GM21717 (cell line): ENCODE measurements around the gene ZNF823.
"Not testable (repeated sequence)": the region's sequence is repeated elsewhere in the genome, so short reads cannot be mapped to it uniquely, and the experiment has no call there.

Experiments
- ATAC-seq: cut with Tn5 transposase; IDR thresholded peaks from one replicate; pipeline ENCODE4 v1.9.1; 2021; ENCODE audit warnings: mild to moderate bottlenecking, moderate library complexity; ENCODE audit not compliant: unreplicated experiment

The ZNF823 gene

DNA sequence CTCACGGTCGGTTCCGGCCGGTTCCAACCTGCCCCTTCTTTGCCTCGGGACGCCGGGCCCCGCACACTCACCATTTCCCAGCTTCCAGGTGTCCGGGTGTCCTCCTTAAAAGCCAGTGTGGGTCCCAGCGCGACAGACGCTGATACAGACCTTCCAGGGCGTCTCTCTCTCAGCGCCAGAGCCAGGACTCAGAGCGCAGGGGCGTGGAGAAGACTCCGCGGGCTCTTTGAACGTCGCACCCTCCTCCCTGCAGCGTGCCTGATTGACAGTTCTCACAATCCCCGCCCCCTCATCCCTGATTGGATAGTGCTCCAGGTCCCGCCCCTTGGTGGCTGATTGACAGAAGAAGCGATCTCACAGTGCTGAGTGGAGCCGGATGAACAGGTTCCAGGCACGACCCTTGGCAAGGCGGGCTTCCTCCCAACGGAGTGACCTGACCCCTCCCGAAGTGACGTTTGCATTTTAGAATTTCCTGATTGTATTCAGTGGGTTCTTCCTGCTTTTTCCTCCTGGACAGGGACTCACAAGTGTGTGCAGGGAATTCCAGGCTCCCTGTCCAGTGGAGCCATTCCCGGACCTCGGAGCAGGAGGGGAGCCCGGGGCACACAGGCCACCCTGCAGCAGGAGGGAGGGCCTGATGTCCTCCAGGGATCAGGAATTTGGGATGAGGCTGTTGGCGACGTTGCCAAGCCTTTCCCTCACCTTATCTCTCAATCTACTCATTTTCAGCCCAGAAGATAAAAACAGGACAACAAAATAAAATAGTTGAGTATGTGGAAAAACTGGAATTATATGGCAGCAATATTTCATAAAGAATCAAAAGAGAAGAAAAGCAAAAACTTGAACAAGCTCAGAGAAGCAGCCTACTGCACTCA is at the start of gene ZNF823:
TSS of gene ZNF823 (minus strand) at position 201 of the 875 bp plus-strand sequence. CDS start at position 74, 127 bp downstream.
- peak; percentile 91 for ATAC-seq

DNA sequence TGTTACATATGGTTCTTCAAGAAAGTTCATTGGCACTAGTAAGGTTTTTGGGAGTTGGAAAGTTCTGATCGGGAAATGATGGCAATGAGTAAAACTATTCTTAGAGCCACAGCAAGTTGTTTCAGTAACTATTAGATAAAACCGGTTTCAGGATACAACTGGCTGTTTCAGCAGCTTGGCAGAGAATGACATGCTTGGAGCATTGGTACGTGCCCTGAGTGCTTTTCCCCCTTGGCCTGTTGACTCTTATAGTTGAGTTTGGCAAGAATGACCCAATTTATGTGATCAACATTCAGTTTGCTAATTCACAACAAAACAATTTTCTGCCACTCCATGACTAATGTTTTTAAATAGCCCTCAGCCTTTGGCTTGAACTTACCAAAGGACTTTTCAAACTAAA is 48.8 kb upstream of the ZNF823 start:
- no peak for ATAC-seq

DNA sequence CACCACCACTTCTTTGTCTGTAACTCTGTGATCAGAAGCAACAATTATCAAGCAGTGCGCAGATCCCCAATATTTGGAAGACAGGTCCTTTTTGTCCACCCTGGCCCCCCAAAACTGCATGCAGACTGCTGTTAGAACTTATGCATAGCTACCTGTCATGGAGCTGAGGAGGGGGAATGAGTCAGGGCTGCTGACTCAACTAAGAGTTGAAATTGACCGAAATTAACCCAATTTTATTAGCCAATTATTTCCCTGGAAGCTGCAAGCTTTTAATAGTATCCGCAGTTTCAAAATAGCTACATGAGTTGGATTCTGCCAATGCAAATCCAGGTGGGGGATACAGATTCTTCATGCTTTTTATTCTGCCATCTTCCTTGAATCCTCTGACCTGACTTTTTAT is 45.6 kb upstream of the ZNF823 start:
- ATAC-seq: no peak

DNA sequence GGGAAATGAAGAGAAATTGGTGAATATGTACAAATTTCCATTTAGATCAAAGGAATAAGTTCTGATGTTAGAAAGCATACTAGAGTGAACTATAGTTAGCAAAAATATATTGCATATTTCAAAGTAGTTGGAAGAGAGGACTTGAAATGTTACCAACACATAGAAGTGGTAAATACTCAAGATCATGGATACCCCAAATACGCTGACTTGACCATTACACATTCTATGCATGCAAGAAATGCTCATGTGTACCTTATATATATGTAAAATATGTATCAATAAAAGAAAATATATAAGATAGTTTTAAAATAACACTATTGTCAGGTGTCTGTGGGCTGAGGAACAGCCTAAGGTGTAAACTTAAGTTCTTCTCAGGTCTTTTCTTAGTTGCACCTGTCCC is 45.0 kb upstream of the ZNF823 start:
- no peak for ATAC-seq

DNA sequence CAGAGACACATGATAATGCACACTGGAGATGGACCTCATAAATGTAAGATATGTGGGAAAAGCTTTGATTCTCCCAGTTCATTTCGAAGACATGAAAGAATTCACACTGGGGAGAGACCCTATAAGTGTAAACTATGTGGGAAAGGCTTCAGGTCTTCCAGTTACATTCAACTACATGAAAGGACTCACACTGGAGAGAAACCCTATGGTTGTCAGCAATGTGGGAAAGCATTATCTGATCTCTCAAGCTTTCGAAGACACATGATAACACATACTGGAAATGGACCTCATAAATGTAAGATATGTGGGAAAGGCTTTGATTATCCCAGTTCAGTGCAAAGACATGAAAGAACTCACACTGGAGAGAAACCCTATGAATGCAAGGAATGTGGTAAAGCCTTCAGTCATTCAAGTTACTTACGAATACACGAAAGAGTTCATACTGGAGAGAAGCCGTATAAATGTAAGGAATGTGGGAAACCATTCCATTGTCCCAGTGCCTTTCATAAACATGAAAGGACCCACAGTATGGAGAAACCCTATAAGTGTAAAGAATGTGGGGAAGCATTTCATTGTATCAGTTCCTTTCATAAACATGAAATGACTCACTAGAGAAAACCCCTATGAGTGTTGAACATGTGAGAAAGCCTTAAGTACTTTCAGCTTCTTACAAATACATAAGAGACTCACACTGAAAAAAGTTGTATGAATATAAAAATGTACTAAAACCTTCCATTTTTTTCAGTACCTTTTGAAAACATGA is 42.7 kb upstream of the ZNF823 start:
- no peak for ATAC-seq

DNA sequence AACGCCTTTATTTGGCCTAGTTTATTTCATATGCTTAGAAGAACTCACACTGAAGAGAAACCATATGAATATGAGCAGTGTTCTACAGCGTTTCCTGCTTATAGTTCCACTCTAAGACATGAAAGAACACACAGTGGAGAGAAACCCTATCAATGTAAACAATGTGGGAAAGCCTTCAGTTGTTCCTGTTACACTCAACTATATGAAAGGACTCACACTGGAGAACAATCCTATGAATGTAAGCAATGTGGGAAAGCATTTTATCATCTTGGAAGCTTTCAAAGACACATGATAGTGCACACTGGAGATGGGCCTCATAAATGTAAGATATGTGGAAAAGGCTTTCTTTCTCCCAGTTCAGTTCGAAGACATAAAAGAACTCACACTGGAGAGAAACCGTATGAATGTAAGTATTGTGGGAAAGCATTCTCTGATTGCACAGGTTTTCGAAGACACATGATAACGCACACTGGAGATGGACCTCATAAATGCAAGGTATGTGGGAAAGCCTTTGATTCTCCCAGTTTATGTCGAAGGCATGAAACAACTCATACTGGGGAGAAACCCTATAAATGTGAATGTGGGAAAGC is 41.8 kb upstream of the ZNF823 start:
- no peak for ATAC-seq

DNA sequence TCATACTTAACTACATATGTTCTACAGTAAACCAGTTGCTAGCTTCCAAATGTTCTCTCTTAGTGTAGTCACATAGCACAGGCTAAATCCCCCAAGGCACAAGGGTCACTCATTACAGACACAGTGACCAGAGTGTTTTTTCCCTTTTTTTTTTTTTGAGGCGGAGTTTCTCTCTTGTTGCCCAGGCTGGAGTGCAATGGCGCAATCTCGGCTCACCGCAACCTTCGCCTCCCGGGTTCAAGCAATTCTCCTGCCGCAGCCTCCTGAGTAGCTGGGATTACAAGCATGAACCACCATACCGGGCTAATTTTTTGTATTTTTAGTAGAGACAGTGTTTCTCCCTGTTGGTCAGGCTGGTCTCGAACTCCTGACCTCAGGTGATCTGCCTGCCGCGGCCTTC is 37.9 kb upstream of the ZNF823 start:
- ATAC-seq: not testable (repeated sequence)

DNA sequence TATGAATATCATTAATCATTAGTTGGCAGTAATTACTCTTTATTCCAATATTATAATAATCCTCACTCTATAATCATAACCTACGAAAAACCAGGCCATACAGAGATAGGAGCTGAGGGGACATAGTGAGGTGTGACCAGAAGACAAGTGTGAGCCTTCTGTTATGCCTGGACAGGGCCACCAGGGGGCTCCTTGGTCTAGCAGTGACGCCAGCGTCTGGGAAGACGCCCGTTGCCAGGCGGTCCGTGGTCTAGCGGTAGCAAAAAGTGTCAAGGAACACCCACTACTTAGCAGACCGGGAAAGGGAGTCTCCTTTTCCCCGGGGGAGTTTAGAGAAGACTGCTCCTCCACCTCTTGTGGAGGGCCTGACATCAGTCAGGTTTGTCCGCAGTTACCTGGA is 32.8 kb upstream of the ZNF823 start:
- ATAC-seq: not testable (repeated sequence)

DNA sequence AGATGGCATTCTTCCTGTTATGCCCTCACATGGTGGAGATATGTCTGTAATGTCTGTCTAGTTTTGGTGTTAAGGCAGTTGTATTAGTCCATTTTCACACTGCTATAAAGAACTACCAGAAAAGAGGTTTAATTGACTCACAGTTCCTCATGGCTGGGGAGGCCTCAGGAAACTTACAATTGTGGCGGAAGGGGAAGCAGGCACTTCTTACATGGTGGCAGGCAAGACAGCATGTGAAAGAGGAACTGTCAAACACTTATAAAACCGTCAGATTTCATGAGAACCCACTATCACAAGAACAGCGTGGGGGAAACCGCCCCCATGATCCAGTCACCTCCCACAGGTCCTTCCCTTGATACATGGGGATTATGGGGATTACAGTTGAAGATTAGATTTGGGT is 31.2 kb upstream of the ZNF823 start:
- no peak for ATAC-seq

DNA sequence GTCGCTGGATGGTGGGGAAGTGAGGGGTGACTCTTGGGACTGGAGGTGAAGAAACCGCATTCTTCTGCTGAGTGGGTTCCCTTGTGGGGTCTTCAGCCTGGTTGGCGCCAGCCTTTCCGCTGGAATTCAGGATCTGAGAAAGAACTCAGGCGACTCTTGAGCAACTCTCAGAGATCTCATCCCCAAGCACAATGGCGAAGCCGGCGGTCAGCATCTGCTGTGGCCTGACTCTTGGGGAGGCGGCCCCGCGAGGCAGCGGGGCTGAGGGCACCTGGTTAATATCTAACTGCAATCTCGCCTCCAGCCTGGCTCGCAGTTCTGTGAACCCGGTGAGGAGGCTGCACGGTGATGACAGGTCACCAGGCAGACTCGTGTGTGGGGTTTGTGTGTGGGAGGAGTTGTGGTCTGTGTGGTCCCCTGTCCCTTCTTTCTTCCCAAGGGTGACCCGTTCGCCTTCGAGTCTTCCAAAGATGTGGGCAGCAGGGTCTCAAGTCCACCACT is 28.9 kb upstream of the ZNF823 start:
- peak; percentile 27 for ATAC-seq

DNA sequence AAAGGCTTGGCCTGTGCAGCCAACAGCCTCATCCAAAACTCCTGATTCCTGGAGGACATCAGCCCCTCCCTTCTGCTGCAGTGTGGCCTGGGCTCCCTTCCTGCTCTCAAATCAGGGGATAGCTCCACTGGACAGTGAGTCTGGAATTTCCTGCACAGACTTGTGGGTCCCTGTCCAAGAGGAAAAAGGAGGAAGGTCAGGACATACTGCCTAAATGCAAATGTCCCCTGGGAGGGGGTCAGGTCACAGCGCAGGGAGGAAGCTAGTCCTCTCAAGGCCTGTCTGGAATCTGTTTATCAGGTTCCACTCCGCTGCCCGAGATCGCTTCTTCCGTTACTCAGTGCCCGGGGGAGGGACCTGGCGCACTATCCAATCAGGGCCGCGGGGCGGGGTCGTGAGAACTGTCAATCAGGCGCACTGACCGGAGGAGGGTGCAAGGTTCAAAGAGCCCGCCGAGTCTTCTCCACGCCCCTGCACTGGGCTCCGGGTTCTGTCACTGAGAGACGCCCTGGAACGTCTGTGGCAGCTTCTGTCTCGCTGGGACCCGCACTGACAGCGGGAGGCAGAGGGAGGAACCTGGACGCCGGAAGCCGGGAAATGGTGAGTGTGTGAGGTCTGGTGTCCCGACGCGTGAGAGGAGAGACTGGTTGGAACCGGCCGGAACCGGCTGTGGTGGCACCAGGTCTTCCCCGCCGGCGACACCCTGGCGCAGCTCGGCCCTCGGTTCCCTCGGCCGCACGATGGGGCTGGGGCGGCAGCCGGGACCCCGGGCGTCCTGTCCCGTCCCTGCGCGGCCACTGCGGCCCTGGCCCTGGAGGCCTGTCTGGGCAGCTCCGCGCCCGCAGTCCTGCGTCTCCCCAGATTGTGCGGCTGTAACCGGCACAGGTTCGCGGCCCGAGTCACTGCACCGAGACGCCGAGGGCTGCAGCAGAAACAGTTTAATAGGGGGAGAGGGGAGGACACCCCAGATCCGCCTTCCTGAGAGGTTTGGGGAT is 28.1 kb upstream of the ZNF823 start, which contains the start of gene ZNF441:
TSS of gene ZNF441 (plus strand) at position 404 of the 995 bp plus-strand sequence. CDS start at position 598, 194 bp downstream.
- ATAC-seq: peak; percentile 83

DNA sequence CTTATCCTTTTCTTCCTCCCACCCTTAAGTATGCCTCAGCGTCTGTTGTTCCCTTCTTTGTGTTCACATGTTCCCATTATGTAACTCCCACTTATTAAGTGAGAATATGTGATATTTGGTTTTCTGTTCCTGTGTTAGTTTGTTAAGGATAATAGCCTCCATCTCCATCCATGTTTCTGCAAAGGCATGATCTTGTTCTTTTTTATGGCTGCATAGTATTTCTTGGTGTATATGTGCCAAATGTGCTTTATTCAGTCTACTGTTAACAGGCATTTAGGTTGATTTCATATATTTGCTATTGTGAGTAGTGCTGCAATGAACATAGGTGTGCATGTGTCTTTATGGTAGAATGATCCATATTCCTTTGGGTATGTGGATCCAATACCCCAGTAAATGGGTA is 24.9 kb upstream of the ZNF823 start:
- ATAC-seq: no peak

DNA sequence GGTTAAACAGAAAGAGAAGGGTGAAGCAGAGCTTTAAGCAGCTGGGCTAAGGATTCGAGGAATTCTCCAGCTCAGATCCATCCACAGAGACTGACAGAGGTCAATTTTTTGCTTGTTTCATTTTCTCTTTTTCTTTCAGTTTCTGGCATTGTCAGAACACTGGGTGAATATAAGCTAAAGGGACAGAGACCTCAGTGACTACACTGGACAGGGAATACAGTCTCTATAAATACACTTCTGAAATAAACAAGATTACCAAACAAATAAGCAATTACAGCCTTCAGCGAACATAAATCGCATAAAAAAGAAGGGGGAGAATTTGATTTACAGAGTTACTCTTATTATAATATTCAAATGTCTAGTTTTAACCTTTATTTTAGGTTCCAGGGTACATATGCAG is 24.4 kb upstream of the ZNF823 start:
- ATAC-seq: no peak

DNA sequence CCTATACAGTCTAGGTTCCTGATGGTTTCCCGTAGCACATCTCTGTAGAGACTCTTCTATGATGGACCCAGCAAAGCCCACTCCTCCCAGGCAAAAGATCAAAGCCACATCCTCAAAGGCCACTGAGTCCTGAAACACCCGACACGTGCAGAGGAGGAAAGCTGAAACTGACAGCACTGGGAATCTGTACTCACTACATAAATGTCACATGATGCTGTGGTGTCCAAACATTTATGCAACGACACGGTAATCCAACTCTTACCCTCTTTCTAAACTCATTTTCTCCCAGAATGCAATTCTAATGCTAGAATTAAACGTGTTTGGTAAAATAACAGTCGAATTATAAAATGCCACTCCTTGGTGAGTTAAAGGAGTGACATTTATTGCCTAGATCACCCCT is 21.1 kb upstream of the ZNF823 start:
- no peak for ATAC-seq

DNA sequence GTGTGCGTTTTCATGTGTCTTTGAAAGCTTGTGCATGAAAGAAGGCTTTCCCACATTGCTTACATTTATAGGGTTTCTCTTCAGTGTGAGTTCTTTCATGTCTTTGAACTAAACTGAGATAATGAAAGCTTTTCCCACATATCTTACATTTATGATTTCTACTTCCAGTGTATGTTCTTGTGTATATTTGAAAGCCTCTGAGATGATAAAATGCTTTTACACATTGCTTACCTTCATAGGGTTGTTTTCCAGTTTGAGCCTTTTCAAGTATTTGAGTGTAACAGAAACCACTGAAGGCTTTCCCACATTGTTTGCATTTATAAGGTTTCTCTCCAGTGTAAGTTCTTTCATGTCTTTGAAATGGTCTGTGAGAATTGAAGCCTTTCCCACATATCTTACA is 18.2 kb upstream of the ZNF823 start:
- no peak for ATAC-seq

DNA sequence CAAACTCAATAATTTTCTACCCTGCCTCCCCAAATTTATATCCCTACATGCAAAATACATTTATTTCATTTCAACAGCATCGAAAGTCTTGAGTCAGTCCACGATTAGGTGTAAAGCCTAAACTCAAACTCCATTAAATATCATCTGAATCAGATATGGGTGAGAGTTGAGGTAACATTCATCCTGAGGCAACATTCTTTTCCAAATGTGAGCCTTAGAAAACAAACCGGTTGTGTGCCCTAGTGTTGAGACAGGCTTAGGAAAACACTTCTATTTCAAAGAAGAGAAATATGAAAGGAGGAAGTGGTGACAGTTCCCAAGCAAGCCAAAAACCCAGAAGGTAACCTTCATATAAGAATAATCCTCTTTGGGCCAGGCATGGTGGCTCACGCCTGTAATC is 15.9 kb upstream of the ZNF823 start:
- ATAC-seq: no peak

DNA sequence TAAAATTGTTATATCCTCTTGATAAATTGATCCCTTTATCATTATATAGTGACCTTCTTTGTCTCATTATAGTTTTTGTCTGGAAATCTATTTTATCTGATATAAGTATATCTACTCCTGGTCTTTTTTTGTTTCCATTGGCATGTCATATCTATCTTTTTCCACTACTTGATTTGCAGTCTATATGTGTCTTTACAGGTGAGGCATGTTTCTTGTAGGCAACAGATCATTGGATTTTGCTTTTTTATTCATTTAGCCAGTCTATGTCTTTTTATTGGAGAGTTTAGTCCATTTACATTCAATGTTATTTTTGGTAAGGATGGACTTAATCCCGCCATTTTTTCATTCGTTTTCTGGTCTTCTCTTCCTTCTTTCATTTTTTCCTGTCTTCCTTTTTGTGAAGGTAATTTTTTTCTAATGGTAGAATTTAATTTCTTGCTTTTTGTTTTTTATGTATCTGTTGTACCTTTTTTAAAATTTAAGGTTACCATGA is 13.5 kb upstream of the ZNF823 start:
- ATAC-seq: no peak

DNA sequence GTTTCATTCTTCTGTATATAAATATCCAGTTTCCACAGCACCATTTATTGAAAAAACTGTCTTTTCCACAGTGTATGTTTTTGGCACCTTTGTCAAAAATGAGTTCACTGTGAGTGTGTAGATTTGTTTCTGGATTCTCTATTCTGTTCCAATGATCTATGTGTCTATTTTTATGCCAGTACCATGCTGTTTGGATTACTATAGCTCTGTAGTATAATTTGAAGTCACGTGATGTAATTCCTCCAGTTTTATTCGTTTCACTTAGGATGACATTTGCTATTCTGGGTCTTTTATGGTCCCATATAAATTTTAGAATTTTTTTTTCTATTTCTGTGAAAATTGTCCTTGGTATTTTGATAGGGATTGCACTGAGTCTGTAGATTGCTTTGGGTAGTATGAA is 11.0 kb upstream of the ZNF823 start:
- no peak for ATAC-seq

DNA sequence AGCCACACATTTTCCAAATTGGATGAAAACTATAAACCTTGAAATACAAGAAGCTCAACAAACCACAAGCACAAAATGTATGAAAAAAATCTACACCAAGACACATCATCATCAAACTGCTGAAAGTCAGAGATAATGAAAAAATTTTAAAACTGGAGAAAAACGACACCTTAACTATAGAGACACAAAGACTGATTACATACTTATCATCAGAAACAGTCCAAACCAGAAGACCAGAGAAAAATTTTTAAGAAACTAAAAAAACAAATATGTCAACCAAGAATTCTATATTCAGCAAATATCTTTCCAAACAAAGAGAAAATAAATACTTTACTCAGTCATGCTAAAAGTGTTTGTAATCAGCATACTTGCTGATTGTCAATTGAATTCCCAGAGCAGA is 8.5 kb upstream of the ZNF823 start:
- ATAC-seq: no peak

DNA sequence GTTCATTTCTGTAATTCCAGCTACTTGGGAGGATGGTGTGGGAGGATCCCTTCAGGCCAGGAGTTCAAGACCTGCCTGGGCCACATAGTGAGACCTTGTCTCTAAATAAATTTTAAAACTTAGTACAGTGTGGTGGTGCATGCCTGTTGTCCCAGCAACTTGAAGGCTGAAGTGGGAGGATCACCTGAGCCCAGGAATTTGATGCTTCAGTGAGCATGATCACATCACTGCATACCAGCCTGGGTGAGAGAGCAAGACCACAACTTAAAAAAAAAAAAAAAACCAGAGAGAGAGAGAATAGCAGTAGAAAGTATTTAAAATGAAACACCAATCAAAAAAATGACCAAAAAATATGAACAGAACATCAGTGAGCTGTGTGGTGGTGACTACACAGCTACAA is 7.1 kb upstream of the ZNF823 start:
- ATAC-seq: no peak
